HCT116 (cell line): ENCODE measurements around the gene C11orf42. TPM values are rescaled to one million over a fixed set of nuclear protein-coding genes. Genes with fewer than 3 reads are reported as not detected.

Source experiments
- ATAC-seq: fragments of 200-7000 bp; cut with Tn5 transposase; 2 replicates; pipeline ENCODE4 v1.9.1; 2020; ENCODE audit warnings: mild to moderate bottlenecking, moderate library complexity
- BruUV-seq: library from RNA; stranded (reverse); fragments of 400-500 nt; replicated peaks from 2 replicates; lab custom pipeline; 2021; lab: Mats Ljungman, UMichigan
- CTCF ChIA-PET: fragments of 300-600 bp; sonication (Branson Sonifier 250); formaldehyde crosslinking; loops from one replicate; lab custom pipeline; 2021; ENCODE audit warnings: antibody characterized with exemption; lab: Charles Lee
- POLR2A ChIA-PET: fragments of 300-600, 350-600 bp; sonication (Branson Sonifier 250); formaldehyde crosslinking; loops from one replicate; lab custom pipeline; 2021; ENCODE audit warnings: antibody characterized with exemption; lab: Charles Lee
- RAD21 ChIA-PET, 2 experiments: fragments of 300-600 bp; sonication (Branson Sonifier 250); formaldehyde crosslinking; loops; one replicate each; lab custom pipeline; 2023; ENCODE audit warnings: low total read pairs in 2 of 2; ENCODE audit not compliant: uncharacterized antibody in 2 of 2, unreplicated experiment in 2 of 2, low non-redundant PET in 1 of 2; lab: Charles Lee
- DNase-seq: peaks from one replicate; pipeline ENCODE4 v3.0.0-alpha.2; 2010; ENCODE audit warnings: low read depth, low spot score
- H2AFZ ChIP-seq: fragments of 200-600 bp; shearing (Covaris generic), sonication (generic); 2 replicates; pipeline ENCODE4 v1.6.1; 2017; ENCODE audit warnings: low read depth, mixed run types, mixed read lengths, antibody characterized with exemption, low read length; ENCODE audit not compliant: poor library complexity, severe bottlenecking
- H3K27ac ChIP-seq: 2 replicates; pipeline ENCODE4 v1.5.1; 2012; ENCODE audit warnings: low read depth, low read length
- H3K27me3 ChIP-seq: fragments of 200-600 bp; sonication (generic); 2 replicates; pipeline ENCODE4 v1.6.1; 2016; ENCODE audit warnings: mixed run types, low read length, mixed read lengths; ENCODE audit not compliant: insufficient read depth
- H3K36me3 ChIP-seq, 2 experiments: fragments of 200-500 bp in 1 of 2; fragments of 200-600 bp in 1 of 2; sonication (Bioruptor generic) in 1 of 2; sonication (generic) in 1 of 2; 2 replicates each; pipeline versions ENCODE4 v1.5.1 to v1.6.1; 2014 to 2016; ENCODE audit warnings: low read length in 2 of 2, inconsistent platforms in 1 of 2, mixed read lengths in 1 of 2, mixed run types in 1 of 2; ENCODE audit not compliant: insufficient read depth in 2 of 2, control insufficient read depth in 1 of 2
- H3K4me1 ChIP-seq, 2 experiments: fragments of 200-600 bp in 1 of 2; sonication (generic) in 1 of 2; 2 replicates each; pipeline versions ENCODE4 v1.5.1 to v1.6.1; 2012 to 2017; ENCODE audit warnings: low read length in 2 of 2, inconsistent platforms in 1 of 2, mild to moderate bottlenecking in 1 of 2, mixed read lengths in 1 of 2, mixed run types in 1 of 2, moderate library complexity in 1 of 2; ENCODE audit not compliant: insufficient read depth in 2 of 2, control insufficient read depth in 1 of 2
- H3K4me2 ChIP-seq: fragments of 200-600 bp; sonication (generic); 2 replicates; pipeline ENCODE4 v1.6.1; 2017; ENCODE audit warnings: mixed run types, low read length, mixed read lengths
- H3K4me3 ChIP-seq, 2 experiments: fragments of 200-600 bp in 1 of 2; sonication (generic) in 1 of 2; replicated peaks in 1 of 2; 2 replicates each; pipeline ENCODE4 v1.5.1; 2011 to 2016; ENCODE audit warnings: low read length in 2 of 2, control low read depth in 1 of 2, low read depth in 1 of 2, mild to moderate bottlenecking in 1 of 2, mixed read lengths in 1 of 2, mixed run types in 1 of 2
- H3K79me2 ChIP-seq: fragments of 200-600 bp; sonication (generic); 2 replicates; pipeline ENCODE4 v1.6.1; 2017; ENCODE audit warnings: mild to moderate bottlenecking, mixed run types, low read length, moderate library complexity, mixed read lengths; ENCODE audit not compliant: insufficient read depth
- H3K9ac ChIP-seq: fragments of 200-600 bp; sonication (generic); 2 replicates; pipeline ENCODE4 v1.6.1; 2016; ENCODE audit warnings: low read length, mixed read lengths
- H3K9me2 ChIP-seq: fragments of 200-600 bp; sonication (generic), shearing (Covaris generic); 2 replicates; pipeline ENCODE4 v1.6.1; 2017; ENCODE audit warnings: mixed run types, mild to moderate bottlenecking, moderate library complexity; ENCODE audit not compliant: insufficient read depth
- H3K9me3 ChIP-seq, 2 experiments: fragments of 200-500 bp in 1 of 2; fragments of 200-600 bp in 1 of 2; sonication (Bioruptor generic) in 1 of 2; sonication (generic) in 1 of 2; 2 replicates each; pipeline ENCODE4 v1.6.1; 2014 to 2017; ENCODE audit warnings: low read length in 2 of 2, mixed read lengths in 2 of 2, inconsistent platforms in 1 of 2, low read depth in 1 of 2, mild to moderate bottlenecking in 1 of 2, mixed run types in 1 of 2, moderate library complexity in 1 of 2; ENCODE audit not compliant: control insufficient read depth in 1 of 2, insufficient read depth in 1 of 2
- H4K20me1 ChIP-seq: fragments of 200-600 bp; sonication (generic), shearing (Covaris generic); 2 replicates; pipeline ENCODE4 v1.6.1; 2017; ENCODE audit warnings: mixed run types, mild to moderate bottlenecking, moderate library complexity; ENCODE audit not compliant: insufficient read depth
- CEBPB ChIP-seq: IDR thresholded peaks from 2 replicates; pipeline ENCODE4 v1.6.1; 2012; ENCODE audit warnings: low read depth
- EGR1 ChIP-seq: IDR thresholded peaks from 2 replicates; pipeline ENCODE4 v1.6.1; 2012; ENCODE audit warnings: low read depth
- EZH2 ChIP-seq: fragments of 200-600 bp; sonication (generic); IDR thresholded peaks from 2 replicates; pipeline ENCODE4 v1.6.1; 2017; ENCODE audit warnings: antibody characterized with exemption, mixed run types
- FOSL1 ChIP-seq: IDR thresholded peaks from 2 replicates; pipeline ENCODE4 v1.6.1; 2012; ENCODE audit warnings: low read depth
- JUND ChIP-seq: IDR thresholded peaks from 2 replicates; pipeline ENCODE4 v1.6.1; 2012
- RAD21 ChIP-seq: IDR thresholded peaks from 2 replicates; pipeline ENCODE4 v1.6.1; 2012; ENCODE audit warnings: low read depth, mild to moderate bottlenecking
- SRF ChIP-seq: IDR thresholded peaks from 2 replicates; pipeline ENCODE4 v1.6.1; 2012; ENCODE audit warnings: low read depth
- YY1 ChIP-seq: IDR thresholded peaks from 2 replicates; pipeline ENCODE4 v1.6.1; 2011; ENCODE audit warnings: low read length, low read depth, moderate library complexity, mild to moderate bottlenecking; ENCODE audit not compliant: insufficient replicate concordance; ENCODE audit errors: extremely low read depth
- ZFX ChIP-seq: fragments of 450-650 bp; IDR thresholded peaks from 2 replicates; pipeline ENCODE4 v1.6.1; 2017
- intact Hi-C: fragments of 100-400 bp; cut with micrococcal nuclease; formaldehyde crosslinking; loops from 2 replicates; pipeline ENCODE4 v1.10.0; 2022
- total RNA-seq: library from RNA; stranded (reverse); gene quantifications from one replicate; pipeline ENCODE4 v1.2.1, GENCODE V29; 2021; ENCODE audit not compliant: unreplicated experiment
- TF ChIP-seq, protein P1 (sequence below), 3 experiments: fragments of 200-600 bp in 1 of 3; sonication (generic) in 1 of 3; IDR thresholded peaks in 2 of 3; conservative IDR thresholded peaks in 1 of 3; 2 replicates each; pipeline ENCODE4 v1.5.1; 2012 to 2017; ENCODE audit warnings: low read depth in 2 of 3, low read length in 2 of 3, antibody characterized with exemption in 1 of 3, borderline replicate concordance in 1 of 3, control low read depth in 1 of 3, mild to moderate bottlenecking in 1 of 3, mixed read lengths in 1 of 3, mixed run types in 1 of 3, moderate library complexity in 1 of 3; ENCODE audit not compliant: insufficient read depth in 1 of 3
- TF ChIP-seq, protein P2 (sequence below): IDR thresholded peaks from 2 replicates; pipeline ENCODE4 v1.6.1; 2012; ENCODE audit warnings: low read depth
- TF ChIP-seq, protein P3 (sequence below): IDR thresholded peaks from 2 replicates; pipeline ENCODE4 v1.6.1; 2012

C11orf42 gene
- total RNA-seq, 1 experiment from 2014 or later: not detected

DNA sequence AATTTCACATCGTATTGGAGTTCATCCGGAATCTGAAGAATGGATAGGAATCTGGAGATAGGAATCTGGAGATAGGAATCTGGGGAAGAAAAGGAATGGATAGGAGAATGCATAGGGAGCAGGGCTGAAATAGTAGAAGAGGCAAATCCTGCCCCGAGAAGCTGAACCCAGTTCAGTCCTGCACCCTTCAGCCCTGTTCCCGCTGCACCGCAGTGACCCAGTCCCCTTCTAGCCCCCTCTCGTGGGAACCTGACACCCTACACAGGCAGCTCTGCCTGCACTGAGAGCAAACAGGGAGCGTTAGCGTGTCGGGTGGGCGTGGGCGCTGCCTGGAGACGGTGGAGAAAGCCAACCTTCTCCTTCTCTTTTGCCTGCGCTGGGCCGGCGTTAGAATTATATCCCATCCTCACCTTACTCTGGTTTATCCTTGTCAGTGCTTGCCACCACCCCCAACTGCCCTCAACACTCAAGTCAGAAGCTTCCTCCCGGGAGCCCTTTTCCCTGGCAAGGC lies 53.3 kb downstream of the C11orf42 start:
- Histone ChIP-seq H3K27ac (no peak overlapping the region), H3K9ac (no peak overlapping the region), H3K27me3 (peaks cover 75% of the 10 kb centered on the region), H3K4me3 (no peak overlapping the region), H3K9me3 (no peaks in the 10 kb centered on the region), H2AFZ (no peak overlapping the region), H3K4me1 (no peaks in the 10 kb centered on the region), H3K36me3 (no peaks in the 10 kb centered on the region), H3K79me2 (no peaks in the 10 kb centered on the region), H3K9me2 (no peaks in the 10 kb centered on the region)
- ChIA-PET CTCF (interaction anchor here (1.5 kb wide), 1 partner anchor 8 kb away, joined by 4 read pairs; no protein-coding TSS in a partner anchor), POLR2A (interaction anchor here (0.8 kb wide), 1 partner anchor 15 kb away, joined by 5 read pairs; no protein-coding TSS in a partner anchor), RAD21 (no interaction called here)
- BruUV-seq: no TSS peak
- intact Hi-C loops: no loop called here
- TF ChIP-seq, protein P1, sequence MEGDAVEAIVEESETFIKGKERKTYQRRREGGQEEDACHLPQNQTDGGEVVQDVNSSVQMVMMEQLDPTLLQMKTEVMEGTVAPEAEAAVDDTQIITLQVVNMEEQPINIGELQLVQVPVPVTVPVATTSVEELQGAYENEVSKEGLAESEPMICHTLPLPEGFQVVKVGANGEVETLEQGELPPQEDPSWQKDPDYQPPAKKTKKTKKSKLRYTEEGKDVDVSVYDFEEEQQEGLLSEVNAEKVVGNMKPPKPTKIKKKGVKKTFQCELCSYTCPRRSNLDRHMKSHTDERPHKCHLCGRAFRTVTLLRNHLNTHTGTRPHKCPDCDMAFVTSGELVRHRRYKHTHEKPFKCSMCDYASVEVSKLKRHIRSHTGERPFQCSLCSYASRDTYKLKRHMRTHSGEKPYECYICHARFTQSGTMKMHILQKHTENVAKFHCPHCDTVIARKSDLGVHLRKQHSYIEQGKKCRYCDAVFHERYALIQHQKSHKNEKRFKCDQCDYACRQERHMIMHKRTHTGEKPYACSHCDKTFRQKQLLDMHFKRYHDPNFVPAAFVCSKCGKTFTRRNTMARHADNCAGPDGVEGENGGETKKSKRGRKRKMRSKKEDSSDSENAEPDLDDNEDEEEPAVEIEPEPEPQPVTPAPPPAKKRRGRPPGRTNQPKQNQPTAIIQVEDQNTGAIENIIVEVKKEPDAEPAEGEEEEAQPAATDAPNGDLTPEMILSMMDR (IDR thresholded peaks at IDR 0.05 in 2 of 3, conservative IDR thresholded peaks at IDR 0.05 in 1 of 3; ENCODE audit: borderline replicate concordance in 1 of 3, insufficient read depth in 1 of 3, low read depth in 2 of 3, low read length in 2 of 3): no peak
- TF ChIP-seq YY1: no peak
- no peak for TF ChIP-seq FOSL1
- TF ChIP-seq ZFX: no peak
- no peak for TF ChIP-seq SRF
- no peak for TF ChIP-seq EGR1
- no peak for TF ChIP-seq RAD21
- no peak for TF ChIP-seq EZH2
- TF ChIP-seq, protein P2, sequence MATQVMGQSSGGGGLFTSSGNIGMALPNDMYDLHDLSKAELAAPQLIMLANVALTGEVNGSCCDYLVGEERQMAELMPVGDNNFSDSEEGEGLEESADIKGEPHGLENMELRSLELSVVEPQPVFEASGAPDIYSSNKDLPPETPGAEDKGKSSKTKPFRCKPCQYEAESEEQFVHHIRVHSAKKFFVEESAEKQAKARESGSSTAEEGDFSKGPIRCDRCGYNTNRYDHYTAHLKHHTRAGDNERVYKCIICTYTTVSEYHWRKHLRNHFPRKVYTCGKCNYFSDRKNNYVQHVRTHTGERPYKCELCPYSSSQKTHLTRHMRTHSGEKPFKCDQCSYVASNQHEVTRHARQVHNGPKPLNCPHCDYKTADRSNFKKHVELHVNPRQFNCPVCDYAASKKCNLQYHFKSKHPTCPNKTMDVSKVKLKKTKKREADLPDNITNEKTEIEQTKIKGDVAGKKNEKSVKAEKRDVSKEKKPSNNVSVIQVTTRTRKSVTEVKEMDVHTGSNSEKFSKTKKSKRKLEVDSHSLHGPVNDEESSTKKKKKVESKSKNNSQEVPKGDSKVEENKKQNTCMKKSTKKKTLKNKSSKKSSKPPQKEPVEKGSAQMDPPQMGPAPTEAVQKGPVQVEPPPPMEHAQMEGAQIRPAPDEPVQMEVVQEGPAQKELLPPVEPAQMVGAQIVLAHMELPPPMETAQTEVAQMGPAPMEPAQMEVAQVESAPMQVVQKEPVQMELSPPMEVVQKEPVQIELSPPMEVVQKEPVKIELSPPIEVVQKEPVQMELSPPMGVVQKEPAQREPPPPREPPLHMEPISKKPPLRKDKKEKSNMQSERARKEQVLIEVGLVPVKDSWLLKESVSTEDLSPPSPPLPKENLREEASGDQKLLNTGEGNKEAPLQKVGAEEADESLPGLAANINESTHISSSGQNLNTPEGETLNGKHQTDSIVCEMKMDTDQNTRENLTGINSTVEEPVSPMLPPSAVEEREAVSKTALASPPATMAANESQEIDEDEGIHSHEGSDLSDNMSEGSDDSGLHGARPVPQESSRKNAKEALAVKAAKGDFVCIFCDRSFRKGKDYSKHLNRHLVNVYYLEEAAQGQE: no peak
- TF ChIP-seq, protein P3, sequence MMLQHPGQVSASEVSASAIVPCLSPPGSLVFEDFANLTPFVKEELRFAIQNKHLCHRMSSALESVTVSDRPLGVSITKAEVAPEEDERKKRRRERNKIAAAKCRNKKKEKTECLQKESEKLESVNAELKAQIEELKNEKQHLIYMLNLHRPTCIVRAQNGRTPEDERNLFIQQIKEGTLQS: no peak
- no peak for TF ChIP-seq CEBPB
- TF ChIP-seq JUND: no peak
- TF ChIP-seq, all 23 proteins: peak for 0
- DNase-seq (no peak), ATAC-seq (no peak)
- no peaks in the 10 kb centered on the region for H4K20me1 ChIP-seq
- no peak overlapping the region for H3K4me2 ChIP-seq
